Transverse colon (tissue), 4 donors: ENCODE results near the gene RUNX1. TPM values are rescaled to one million over a fixed set of nuclear protein-coding genes. Genes with fewer than 3 reads are reported as not detected.

Experiments
- DNase-seq: peaks from one replicate; pipeline ENCODE4 v3.0.0-alpha.2; 2019
- H3K27ac ChIP-seq, 4 donors: fragments of 200-600 bp; sonication (generic); 2 replicates each; pipeline ENCODE4 v1.5.1; 2016 to 2018; ENCODE audit warnings: inconsistent platforms in 4 of 4
- H3K27me3 ChIP-seq: fragments of 200-600 bp; sonication (generic); 2 replicates; pipeline ENCODE4 v1.5.1; 2017; ENCODE audit warnings: inconsistent platforms
- H3K36me3 ChIP-seq, 4 donors: fragments of 200-600 bp; sonication (generic); 2 replicates each; pipeline ENCODE4 v1.5.1; 2017 to 2019; ENCODE audit warnings: inconsistent platforms in 4 of 4
- H3K4me1 ChIP-seq, 4 donors: fragments of 200-600 bp; sonication (generic); 2 replicates each; pipeline ENCODE4 v1.5.1; 2017 to 2020; ENCODE audit warnings: inconsistent platforms in 4 of 4
- H3K4me3 ChIP-seq, 4 donors: fragments of 200-600 bp; sonication (generic); 1 replicate in 1 of 4; 2 replicates in 3 of 4; pipeline versions ENCODE4 v1.5.1 to v1.6.1; 2017 to 2019; ENCODE audit warnings: inconsistent platforms in 4 of 4
- H3K9me3 ChIP-seq, 2 donors: fragments of 200-600 bp; sonication (generic); 2 replicates each; pipeline ENCODE4 v1.5.1; 2017 to 2019; ENCODE audit warnings: inconsistent platforms in 2 of 2
- CTCF ChIP-seq, 5 experiments: fragments of 200-600 bp in 3 of 5; fragments of 450-650 bp in 2 of 5; sonication (generic) in 3 of 5; IDR thresholded peaks; 1 replicate in 2 of 5; 2 replicates in 3 of 5; pipeline ENCODE4 v1.5.1; 2016 to 2017; ENCODE audit warnings: antibody characterized with exemption in 5 of 5, inconsistent platforms in 3 of 5, mild to moderate bottlenecking in 2 of 5, moderate library complexity in 1 of 5
- EP300 ChIP-seq: sonication (generic); formaldehyde crosslinking; IDR thresholded peaks from one replicate; pipeline ENCODE4 v1.6.1; 2017; ENCODE audit warnings: antibody characterized with exemption, low read depth
- POLR2A ChIP-seq: fragments of 450-650 bp; IDR thresholded peaks from one replicate; pipeline ENCODE4 v1.6.1; 2016; ENCODE audit warnings: antibody characterized with exemption, mild to moderate bottlenecking, moderate library complexity
- POLR2AphosphoS5 ChIP-seq, 3 donors: sonication (generic); formaldehyde crosslinking; IDR thresholded peaks; one replicate each; pipeline ENCODE4 v1.6.1; 2016; ENCODE audit warnings: antibody characterized with exemption in 3 of 3
- WGBS, 2 donors: methylation state at CpG; one replicate each; pipeline ENCODE4 v1.1.5; 2018; ENCODE audit warnings: low coverage in 1 of 2; 5-methylcytosine and 5-hydroxymethylcytosine counted together
- in situ Hi-C, 4 donors: fragments of 200-750 bp; cut with MboI; loops; one replicate each; pipeline versions ENCODE4 v1.15.0 to v1.15.1; 2017; ENCODE audit warnings: low sequenced_read_pairs in 3 of 4, low pct_ligation_motif_present in 1 of 4, low pct_unique_long_range_greater_than_20kb in 1 of 4
- intact Hi-C: fragments of 100-400 bp; cut with DNase I; formaldehyde crosslinking; loops from one replicate; pipeline ENCODE4 v1.15.1; 2023; ENCODE audit warnings: low total_unique reads
- total RNA-seq, 4 donors: library from RNA; depleted of rRNA; stranded (reverse); fragments of >200 nt; gene quantifications; one replicate each; pipeline ENCODE4 v1.1.0, GENCODE V29; 2016

Gene RUNX1
- total RNA-seq, 4 donors from 2014 or later = 8.3 to 60.1 (median 34.7) TPM

DNA sequence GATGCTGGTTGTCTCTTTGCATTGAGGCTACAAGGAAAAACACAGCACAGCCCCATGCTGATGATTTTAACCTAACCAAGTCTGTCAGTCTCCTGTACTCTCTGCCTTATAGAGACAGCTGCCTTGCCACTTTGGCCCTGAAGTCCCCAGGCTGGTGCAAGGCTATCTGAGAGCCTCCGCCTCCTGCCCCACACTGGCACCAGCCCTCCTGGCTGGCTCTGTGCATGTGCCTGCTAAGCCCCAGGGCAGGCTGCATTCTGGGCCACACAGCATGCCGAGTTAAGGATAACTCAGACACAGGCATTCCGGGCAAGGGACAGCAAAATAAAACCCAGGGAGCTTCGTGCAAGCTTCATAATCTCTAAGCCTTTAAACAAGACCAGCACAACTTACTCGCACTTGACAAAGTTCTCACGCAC, 910 bp downstream of the RUNX1 start:
- Histone ChIP-seq H3K4me3 (peak overlapping the region in 2 of 4 donors; percentile 14 to 32), H3K27me3 (no peaks in the 10 kb centered on the region), H3K36me3 (no peaks in the 10 kb centered on the region), H3K9me3 (no peaks in the 10 kb centered on the region), H3K27ac (peak overlapping the region; percentile 60 to 77 (median 69)), H3K4me1 (peaks cover 15 to 50% (median 38%) of the 10 kb centered on the region in 4 donors)
- no peak for TF ChIP-seq CTCF (IDR thresholded peaks at IDR 0.05)
- TF ChIP-seq EP300 = no peak
- TF ChIP-seq POLR2A = no peak
- no peak for TF ChIP-seq POLR2AphosphoS5 (IDR thresholded peaks at IDR 0.05)
- WGBS, 2 donors = 60 to 62% methylated on average over 1 to 6 of the region's 6 CpGs
- intact Hi-C loops = loop anchor here (5.0 kb wide), 1 partner anchor 156 kb away; no protein-coding TSS in a partner anchor
- DNase-seq = no peak
- in situ Hi-C loops = no loop called here

- H3K9me3 ChIP-seq = no peaks in the 10 kb centered on the region
- no peak for DNase-seq
- H3K4me3 ChIP-seq = peak overlapping the region in 1 of 4 donors; percentile 32
- intact Hi-C loops (loop anchor here (5.0 kb wide), 1 partner anchor 155 kb away; no protein-coding TSS in a partner anchor), in situ Hi-C loops (no loop called here)
- H3K27me3 ChIP-seq = no peaks in the 10 kb centered on the region
- WGBS, 2 donors = 67 to 70% methylated on average over 2 to 8 of the region's 8 CpGs
- TF ChIP-seq CTCF (IDR thresholded peaks at IDR 0.05) (no peak), EP300 (no peak), POLR2AphosphoS5 (IDR thresholded peaks at IDR 0.05) (no peak), POLR2A (no peak)
- H3K27ac ChIP-seq = peak overlapping the region; percentile 60 to 77 (median 69)
- no peaks in the 10 kb centered on the region for H3K36me3 ChIP-seq
- peaks cover 15 to 49% (median 34%) of the 10 kb centered on the region in 4 donors for H3K4me1 ChIP-seq
Measured at GRCh38 chr21:35046880-35047229, 2.2 kb downstream of the RUNX1 start.

- Histone ChIP-seq H3K4me1 (peaks cover 9 to 43% (median 28%) of the 10 kb centered on the region in 4 donors), H3K4me3 (peak overlapping the region in 1 of 4 donors; percentile 32), H3K27ac (peak overlapping the region; percentile 60 to 77 (median 69)), H3K9me3 (no peaks in the 10 kb centered on the region), H3K27me3 (no peaks in the 10 kb centered on the region), H3K36me3 (no peaks in the 10 kb centered on the region)
- DNase-seq = no peak
- intact Hi-C loops = loop anchor here (5.0 kb wide), 1 partner anchor 154 kb away; no protein-coding TSS in a partner anchor
- in situ Hi-C loops = no loop called here
- no peak for TF ChIP-seq POLR2AphosphoS5 (IDR thresholded peaks at IDR 0.05)
- no peak for TF ChIP-seq EP300
- no peak for TF ChIP-seq POLR2A
- TF ChIP-seq CTCF (IDR thresholded peaks at IDR 0.05) = no peak
- WGBS, 2 donors = 65 to 68% methylated on average over 5 to 6 of the region's 6 CpGs
Measured at GRCh38 chr21:35046263-35046624, 2.9 kb downstream of the RUNX1 start.

GRCh38 chr21:35045542-35046262, 3.4 kb downstream of the RUNX1 start:
- DNase-seq = no peak
- Histone ChIP-seq H3K27ac (peak overlapping the region; percentile 60 to 77 (median 69)), H3K36me3 (no peaks in the 10 kb centered on the region), H3K4me1 (peaks cover 3 to 41% (median 22%) of the 10 kb centered on the region in 4 donors), H3K27me3 (no peaks in the 10 kb centered on the region), H3K4me3 (peak overlapping the region in 1 of 4 donors; percentile 32), H3K9me3 (no peaks in the 10 kb centered on the region)
- in situ Hi-C loops = no loop called here
- intact Hi-C loops = loop anchor here (5.0 kb wide), 1 partner anchor 153 kb away; no protein-coding TSS in a partner anchor
- TF ChIP-seq EP300 = no peak
- WGBS, 2 donors = 72 to 75% methylated on average over 9 to 17 of the region's 17 CpGs
